ENCODE measurements around the gene KLRC4.
"Not testable (repeated sequence)": the region's sequence is repeated elsewhere in the genome, so short reads cannot be mapped to it uniquely, and the experiment has no call there.

KLRC4 gene

DNA sequence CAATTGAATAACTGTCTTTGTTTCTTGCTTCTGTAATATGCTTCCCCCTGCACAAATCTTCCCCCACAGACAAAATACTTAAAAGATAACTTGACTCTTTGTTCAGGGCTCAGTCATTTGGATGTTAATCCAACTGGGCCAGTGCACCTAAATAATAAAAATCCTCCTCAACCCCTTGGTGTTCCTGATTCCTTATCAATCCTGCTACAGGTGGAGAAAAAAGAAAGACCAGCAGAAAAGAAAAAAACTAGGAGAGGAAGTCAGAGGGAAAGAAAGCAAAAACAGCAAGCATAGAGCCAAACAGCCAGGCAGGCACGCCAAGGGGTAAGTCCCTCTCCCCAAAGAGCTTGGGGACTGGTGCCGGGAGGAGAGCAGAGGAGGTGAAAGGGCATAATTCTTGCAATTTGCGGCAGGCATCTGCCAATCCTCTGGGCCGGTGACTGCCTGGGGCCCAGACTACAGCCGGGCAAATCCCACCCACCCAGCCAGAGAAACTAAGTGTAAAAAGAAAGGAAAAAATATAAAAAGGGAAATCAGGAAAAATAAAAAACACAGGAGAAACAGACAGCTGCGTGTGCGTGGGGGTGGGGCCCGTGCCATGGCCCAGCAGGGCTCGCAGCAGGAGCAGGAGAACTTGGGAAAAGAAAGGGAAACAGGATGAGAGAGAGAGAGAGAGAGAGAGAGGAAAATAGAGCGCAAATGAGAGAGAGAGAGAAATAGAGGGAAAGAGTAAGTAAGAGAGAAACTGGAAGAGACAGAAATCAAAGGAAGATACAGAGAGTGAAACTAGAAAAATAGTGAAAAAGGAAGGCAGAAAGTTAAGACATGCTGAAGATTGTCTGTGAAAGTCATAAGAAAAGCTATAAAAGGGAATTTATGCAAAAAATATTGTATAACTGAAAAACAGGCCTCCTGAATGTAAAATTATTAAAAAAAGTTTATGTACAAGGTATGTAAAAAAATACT is 41.1 kb downstream of the KLRC4 start:
- DNase-seq (ENCODE audit: low read depth in 2 of 2) = no peak

DNA sequence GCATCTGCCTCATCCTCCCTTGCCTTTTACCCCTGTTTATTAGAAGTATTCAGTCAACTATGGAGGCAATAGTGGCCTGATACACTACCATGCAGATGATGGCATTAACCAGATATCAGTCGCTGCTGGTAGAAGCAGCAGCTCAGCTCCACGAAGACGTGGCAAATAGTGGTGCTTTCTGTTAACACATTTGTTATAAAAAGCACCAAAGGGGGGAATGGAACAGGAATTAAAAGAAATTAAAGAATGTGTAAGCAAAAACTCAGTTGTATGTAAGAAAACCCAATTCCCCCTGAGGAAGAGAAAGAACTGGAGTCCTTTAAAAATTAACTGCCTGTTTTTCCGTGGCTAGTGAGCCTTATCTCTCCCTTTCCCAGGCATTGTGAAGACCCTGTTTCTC is 41.8 kb downstream of the KLRC4 start:
- DNase-seq (ENCODE audit: low read depth in 2 of 2) = not testable (repeated sequence)

DNA sequence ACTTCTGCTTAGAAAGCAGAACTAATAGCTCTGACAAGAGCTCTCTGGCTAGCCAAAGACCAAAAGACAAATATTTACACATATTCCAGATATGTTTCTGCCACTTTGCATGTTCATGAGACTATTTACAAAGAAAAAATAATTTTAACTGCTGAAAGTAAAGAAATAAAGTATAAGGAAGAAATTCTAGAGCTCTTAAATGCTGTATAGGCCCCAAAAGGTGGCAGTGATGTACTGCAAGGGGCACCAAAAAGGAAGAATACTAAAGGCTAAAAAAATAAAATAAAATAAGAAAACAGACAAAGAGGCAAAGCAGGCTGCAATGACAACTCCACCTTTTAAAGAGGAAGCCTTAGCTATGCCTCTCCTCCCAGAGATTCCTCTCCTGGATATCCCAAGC is 42.7 kb downstream of the KLRC4 start:
- no peak for DNase-seq (ENCODE audit: low read depth in 2 of 2)

DNA sequence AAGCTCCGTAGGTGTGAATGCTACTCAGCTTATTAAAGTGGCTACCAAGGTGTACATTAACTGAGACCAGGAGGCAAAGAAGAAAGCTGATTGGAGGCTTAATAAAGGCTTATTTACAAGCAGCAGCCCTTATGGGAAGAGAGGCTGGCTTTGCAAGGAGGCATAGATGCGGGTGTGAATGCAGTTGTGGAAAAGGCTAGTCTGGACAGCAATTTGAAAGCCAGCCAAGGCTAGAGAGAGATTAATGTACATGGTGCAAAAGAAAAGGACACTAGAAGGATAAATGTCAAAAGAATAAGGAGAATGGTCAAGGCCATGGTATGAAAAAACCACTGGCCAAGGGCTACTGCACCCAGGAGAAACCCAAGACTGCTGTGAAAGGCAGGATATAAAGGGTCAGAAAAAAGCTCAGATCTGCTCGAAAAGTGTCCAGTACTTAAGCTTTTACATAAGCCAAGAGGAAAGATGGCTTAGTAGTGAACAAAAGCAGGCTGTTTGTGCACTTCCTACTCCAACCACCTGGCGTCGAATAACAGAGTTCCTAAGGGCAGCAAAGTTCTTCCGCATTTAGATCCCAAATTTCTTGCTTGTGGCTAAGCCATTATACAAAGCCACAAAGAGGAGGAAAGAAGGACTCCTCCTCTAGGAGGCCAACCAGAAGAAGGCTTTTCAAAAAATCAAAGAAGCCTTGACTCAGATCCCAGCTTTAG is 43.7 kb downstream of the KLRC4 start:
- DNase-seq (ENCODE audit: low read depth in 2 of 2) = no peak

DNA sequence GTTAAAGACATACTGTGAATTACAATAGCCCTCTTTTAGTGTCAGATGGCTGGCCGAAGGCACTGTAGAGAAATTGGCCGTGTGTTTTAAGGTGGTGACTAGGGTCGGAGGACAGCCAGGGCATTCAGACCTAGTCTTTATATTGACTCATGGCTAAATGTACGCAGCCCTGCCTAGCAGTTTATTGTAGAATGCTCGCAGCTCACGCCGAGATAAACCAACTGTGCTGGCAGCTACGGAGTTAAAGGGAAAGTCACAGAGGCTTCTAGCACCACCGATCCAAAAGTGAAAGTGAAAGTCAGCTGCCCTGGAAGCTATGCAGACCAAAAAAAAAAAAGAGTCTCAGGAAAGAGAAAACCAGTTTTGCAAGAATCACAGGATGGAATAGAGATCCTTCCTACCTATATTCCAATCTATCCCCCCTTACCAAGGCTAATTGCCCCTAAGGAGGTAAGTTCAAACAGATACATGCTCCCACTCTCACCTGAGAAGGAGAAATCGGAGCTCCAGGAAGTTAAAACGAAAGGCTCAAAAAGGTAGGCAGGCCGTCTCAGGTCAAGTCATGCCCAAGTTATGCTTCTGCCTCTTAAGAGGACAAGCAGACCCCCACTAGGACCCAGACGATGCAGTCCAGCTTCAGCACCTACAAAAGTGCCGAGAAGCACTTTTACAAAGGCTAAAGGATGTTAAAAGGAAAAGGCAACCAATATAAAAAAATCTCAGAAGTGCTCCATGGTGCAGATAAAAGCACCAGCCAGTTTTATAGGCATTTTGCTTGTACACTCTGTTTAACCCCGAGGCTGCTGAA is 44.5 kb downstream of the KLRC4 start:
- DNase-seq (ENCODE audit: low read depth in 2 of 2) = peak; percentile 50 to 51

DNA sequence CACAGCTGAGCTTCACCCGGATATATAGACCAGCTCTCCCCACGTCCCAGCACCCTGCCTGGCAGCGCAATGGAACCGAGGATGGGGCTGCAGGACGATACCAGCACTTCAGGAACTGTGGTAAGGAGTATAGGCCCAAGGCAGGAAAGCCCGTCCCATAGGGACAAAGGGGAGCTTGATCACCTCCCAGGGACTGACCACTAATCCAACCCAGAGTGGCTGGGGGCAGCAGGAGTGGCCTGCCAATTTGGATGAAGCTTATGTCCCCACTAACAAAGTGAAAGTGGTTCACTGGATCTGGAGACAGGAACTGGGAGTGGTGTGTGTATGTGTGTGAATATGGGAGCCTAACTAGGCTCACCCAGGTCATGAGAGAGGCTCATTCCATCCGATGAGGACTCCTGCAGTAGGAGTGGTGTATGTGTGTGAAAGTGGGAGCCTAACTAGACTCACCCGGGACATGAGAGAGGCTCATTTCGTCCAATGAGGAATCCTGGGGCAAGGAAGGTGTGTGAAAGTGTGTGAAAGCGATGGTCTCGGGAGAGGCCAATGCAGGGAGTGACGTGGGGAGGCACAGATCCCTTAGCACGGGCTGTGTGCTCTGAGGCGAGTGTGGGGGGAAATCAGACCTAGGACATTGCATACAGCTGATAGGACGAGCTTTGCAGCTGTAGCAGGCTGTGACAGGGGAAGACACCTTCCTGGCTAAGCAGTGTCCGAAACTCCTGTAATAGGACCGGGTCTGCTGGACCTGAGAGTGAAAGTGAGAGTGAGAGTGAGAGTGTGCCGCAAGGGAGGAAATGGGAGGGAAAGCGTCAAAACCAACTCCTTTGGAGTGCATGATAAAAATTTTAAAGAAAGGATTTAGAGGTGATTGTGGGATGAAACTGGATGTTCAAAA is 45.4 kb downstream of the KLRC4 start:
- DNase-seq (ENCODE audit: low read depth in 2 of 2) = no peak

DNA sequence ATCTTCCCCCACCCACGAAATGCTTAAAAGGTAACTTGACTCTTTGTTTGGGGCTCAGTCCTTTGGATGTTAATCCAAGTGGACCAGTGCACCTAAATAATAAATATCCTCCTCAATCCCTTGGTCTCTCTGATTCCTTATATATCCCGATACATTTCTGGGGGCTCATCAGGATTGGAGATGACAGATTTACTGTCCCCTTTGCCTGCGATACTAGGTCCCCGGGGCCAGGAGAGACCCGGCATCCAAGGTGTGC is 46.0 kb downstream of the KLRC4 start:
- no peak for DNase-seq (ENCODE audit: low read depth in 2 of 2)

DNA sequence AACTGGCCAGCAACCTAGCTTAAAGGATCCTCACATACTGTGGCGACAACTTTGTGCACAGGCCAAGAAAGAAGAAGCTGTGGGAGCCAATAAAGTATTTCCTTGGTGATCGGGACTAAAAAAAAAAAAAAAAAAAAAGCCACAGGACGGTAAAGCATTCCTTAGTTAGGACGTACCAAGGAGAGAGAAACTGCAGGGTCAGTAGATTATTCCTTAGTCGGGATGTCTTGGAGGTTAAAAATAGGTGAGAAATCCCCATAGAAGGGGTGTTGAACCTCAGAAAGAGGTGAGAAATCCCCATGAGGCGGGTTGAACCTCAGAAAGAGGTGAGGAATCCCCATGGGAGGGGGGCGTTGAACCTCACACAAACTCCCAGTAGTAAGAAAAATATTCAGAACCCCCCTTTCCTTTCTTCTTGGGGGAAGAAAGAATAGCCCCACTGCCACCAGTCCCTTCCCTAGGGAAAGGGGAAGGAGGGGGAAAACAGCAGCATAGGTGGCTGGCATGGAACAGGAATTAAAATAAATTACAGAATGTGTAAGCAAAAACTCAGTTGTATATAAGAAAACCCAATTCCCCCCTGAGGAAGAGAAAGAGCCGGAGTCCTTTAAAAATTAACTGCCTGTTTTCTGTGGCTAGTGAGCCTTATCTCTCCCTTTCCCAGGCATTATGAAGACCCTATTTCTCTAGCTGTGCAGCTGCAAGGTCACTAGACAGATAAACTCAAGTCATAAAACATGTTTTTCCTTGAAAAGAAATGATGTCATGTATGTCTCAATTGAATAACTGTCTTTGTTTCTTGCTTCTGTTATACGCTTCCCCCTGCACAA is 46.5 kb downstream of the KLRC4 start:
- DNase-seq (ENCODE audit: low read depth in 2 of 2) = no peak

DNA sequence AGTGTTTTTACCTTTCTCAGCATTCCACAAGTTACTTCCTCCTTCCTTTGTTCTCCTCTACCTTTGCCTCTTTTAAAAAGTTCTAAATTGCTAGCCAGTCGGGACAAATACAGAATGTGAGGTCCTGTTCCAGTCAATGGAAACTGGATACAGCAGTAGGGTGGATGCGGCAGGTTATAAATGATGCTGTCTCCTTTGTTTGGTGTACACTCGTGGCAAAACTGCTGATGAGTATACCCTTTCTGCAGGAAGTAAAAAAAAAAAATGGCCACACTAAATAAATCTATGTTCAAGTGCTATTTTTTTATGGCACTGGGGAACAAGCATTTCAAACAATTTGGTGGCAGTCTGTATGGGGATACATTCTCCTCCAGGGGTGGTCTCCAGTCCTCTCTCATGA is 47.2 kb downstream of the KLRC4 start:
- no peak for DNase-seq (ENCODE audit: low read depth in 2 of 2)

DNA sequence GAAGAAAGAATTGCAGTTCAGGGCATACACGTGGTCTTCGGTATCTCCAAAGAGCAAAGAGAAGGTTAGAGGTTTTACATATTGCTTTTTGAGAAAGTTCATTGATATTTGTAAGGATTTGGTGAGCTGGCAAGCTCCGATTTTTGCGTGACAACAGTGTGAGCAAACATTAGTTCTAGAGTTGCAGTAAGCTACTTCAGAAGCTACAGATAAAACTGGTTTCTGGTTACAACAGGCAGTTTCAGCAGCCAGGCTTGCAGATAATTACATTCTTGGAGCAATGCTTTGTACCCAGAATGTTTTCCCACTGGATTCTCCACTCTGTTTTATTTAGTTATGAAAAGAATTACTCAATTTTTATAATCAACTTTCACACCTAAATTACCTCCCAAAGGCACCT is 47.9 kb downstream of the KLRC4 start:
- DNase-seq (ENCODE audit: low read depth in 2 of 2) = no peak

DNA sequence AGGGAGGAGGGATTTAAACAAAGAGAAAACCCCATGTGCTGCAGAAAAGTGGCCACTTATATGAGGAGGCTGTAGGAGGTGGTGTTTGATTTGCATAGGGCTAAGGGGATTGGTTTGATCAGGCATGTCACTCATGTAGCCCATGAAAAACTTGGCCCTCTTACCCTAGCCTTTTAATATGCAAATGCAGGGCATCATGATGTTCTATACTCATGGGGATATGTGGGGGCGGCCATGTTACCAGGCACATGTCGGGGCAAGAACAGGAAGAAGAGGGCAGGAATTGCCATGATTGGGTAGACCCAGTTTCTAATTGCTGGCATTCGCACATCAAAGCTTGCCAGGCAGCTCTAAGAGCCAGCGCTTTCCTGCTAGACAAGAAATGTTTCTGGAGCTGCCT is 48.5 kb downstream of the KLRC4 start:
- no peak for DNase-seq (ENCODE audit: low read depth in 2 of 2)

DNA sequence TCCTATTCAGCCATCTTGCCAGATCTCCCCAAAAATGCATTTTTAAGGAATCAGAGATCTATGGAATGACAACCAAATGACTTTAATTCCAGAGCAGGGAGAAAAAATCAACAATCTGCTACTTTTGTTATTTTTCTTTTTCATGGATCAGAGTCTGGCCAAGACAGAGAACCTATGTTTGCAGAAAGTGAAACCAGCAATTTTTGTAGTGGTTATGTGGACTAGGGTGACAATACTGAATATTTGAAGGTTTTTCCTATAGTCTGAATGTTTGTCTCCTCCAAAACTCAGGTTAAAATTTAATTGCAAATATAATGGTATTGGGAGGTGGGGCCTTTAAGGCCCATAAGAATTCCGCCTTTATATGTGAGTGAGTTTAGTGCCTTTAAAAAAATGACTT is 50.6 kb downstream of the KLRC4 start:
- no peak for DNase-seq (ENCODE audit: low read depth in 2 of 2)

DNA sequence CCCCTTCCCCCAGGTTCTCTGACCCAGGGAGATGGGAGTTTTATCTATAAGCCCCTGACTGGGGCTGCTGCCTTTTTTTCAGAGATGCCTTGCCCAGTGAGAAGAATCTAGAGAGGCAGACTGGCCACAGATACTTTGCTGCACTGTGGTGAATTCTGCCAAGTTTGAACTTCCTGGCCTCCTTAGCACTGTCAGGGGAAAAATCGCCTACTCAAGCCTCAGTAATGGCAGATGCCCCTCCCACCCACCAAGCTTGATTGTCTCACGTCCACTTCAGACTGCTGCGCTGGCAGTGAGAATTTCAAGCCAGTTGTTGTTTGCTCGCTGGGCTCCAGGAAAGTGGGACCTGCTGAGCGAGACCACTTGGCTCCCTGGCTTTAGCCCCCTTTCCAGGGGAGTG is 51.4 kb downstream of the KLRC4 start:
- DNase-seq (ENCODE audit: low read depth in 2 of 2) = no peak

Measured in fibroblast of skin of left biceps (primary cell).